Effector memory CD4-positive, alpha-beta T cell (primary cell): Measurements from ENCODE around the gene FAM107B.

Experiments used
- DNase-seq, 3 donors: peaks; one replicate each; pipeline ENCODE4 v3.0.0-alpha.2; 2020
- H3K27ac ChIP-seq: 2 replicates; pipeline ENCODE4 v1.7.0; 2013; ENCODE audit warnings: mild to moderate bottlenecking, low read length, moderate library complexity; ENCODE audit not compliant: insufficient read depth, poor library complexity, severe bottlenecking
- H3K27me3 ChIP-seq: replicated peaks from 2 replicates; pipeline ENCODE4 v1.7.0; 2013; ENCODE audit warnings: mild to moderate bottlenecking, low read length; ENCODE audit not compliant: insufficient read depth, control insufficient read depth, poor library complexity, severe bottlenecking
- H3K36me3 ChIP-seq: 2 replicates; pipeline ENCODE4 v1.7.0; 2013; ENCODE audit warnings: mild to moderate bottlenecking, low read length, moderate library complexity; ENCODE audit not compliant: control insufficient read depth, insufficient read depth
- H3K4me1 ChIP-seq: 2 replicates; pipeline ENCODE4 v1.7.0; 2013; ENCODE audit warnings: low read length, mild to moderate bottlenecking; ENCODE audit not compliant: control insufficient read depth, insufficient read depth, poor library complexity, severe bottlenecking
- H3K4me3 ChIP-seq: 2 replicates; pipeline ENCODE4 v1.7.0; 2013; ENCODE audit warnings: low read length, low read depth, mild to moderate bottlenecking; ENCODE audit not compliant: insufficient read depth, poor library complexity, severe bottlenecking
- H3K9me3 ChIP-seq: 2 replicates; pipeline ENCODE4 v1.7.0; 2013; ENCODE audit warnings: mild to moderate bottlenecking, low read length, moderate library complexity; ENCODE audit not compliant: control insufficient read depth

Gene FAM107B

DNA sequence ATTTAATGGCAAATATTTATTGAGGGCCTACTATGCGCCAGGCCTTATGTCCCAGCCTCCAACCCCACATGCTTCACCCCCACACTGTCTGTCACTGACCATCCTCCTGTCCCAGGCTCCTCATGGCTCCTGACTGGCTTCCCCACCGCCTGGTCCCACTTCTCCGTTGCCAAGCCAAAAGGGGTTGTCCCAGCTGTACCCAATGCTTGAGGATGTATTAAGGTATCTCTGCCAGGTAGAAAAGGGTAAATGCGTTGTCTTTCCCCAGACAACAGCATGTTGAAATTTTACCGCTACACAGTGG, 275.1 kb downstream of the FAM107B start:
- H3K4me1 ChIP-seq, result no peaks in the 10 kb centered on the region
- no peak for DNase-seq
- no peak overlapping the region for H3K27ac ChIP-seq
- H3K36me3 ChIP-seq, result no peaks in the 10 kb centered on the region
- H3K9me3 ChIP-seq, result no peaks in the 10 kb centered on the region
- H3K27me3 ChIP-seq, result no peaks in the 10 kb centered on the region
- no peak overlapping the region for H3K4me3 ChIP-seq

DNA sequence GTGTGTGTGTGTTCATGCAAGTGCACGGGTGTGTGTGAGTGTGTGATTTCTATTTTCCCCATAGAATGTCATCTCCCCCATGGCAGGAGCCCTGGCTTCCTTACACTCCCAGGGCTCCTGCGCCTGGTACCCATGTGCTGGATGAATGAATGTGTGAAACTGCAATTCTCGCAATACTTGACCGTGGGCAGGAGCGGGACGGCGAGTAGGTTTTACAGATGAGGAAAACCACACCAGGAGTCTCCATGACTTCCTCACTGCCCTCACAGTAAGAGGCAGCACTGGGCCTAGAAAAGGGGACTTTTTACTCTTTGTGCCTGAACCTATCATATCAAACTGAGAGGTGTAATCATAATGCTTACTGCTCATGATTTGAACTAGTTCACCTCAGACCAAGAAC, 276.4 kb downstream of the FAM107B start:
- H3K27ac ChIP-seq, result no peak overlapping the region
- no peak for DNase-seq

GRCh38 chr10:14491811-14492210, 282.9 kb downstream of the FAM107B start:
- no peak overlapping the region for H3K4me3 ChIP-seq
- no peaks in the 10 kb centered on the region for H3K9me3 ChIP-seq
- no peak for DNase-seq
- no peaks in the 10 kb centered on the region for H3K27me3 ChIP-seq
- H3K36me3 ChIP-seq, result no peaks in the 10 kb centered on the region
- H3K27ac ChIP-seq, result no peak overlapping the region
- H3K4me1 ChIP-seq, result no peaks in the 10 kb centered on the region

More for the DNA sequence above, 276.4 kb downstream of the FAM107B start:
- Histone ChIP-seq H3K27me3 (no peaks in the 10 kb centered on the region), H3K4me1 (no peaks in the 10 kb centered on the region), H3K9me3 (no peaks in the 10 kb centered on the region), H3K4me3 (no peak overlapping the region), H3K36me3 (no peaks in the 10 kb centered on the region)

GRCh38 chr10:14489522-14490177, 285.0 kb downstream of the FAM107B start:
- DNase-seq, result no peak
- Histone ChIP-seq H3K4me1 (no peaks in the 10 kb centered on the region), H3K9me3 (no peaks in the 10 kb centered on the region), H3K4me3 (no peak overlapping the region), H3K27ac (no peak overlapping the region), H3K27me3 (no peaks in the 10 kb centered on the region), H3K36me3 (no peaks in the 10 kb centered on the region)

DNA sequence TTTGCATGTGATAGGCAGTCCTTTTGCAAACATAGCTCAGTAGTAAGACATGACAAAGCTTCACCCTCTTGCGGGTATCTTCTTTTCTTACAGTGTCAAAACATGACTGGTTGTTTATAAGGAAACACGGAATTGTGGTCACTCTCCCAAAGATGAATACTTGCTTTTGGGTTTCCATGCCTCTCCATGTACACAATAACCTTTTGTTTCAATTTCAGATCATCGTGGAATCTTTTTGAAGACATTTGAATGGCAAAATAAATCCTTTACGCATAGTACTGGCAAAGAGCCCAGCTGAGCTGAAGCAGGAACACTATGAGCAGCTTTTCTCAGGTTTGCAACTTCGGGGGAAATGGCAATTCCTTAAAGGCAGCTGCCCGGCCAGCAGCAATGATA, 287.2 kb downstream of the FAM107B start:
- H3K4me1 ChIP-seq, result no peaks in the 10 kb centered on the region
- H3K27me3 ChIP-seq, result no peaks in the 10 kb centered on the region
- no peaks in the 10 kb centered on the region for H3K36me3 ChIP-seq
- DNase-seq, result no peak
- H3K4me3 ChIP-seq, result no peak overlapping the region
- H3K9me3 ChIP-seq, result no peaks in the 10 kb centered on the region
- no peak overlapping the region for H3K27ac ChIP-seq

DNA sequence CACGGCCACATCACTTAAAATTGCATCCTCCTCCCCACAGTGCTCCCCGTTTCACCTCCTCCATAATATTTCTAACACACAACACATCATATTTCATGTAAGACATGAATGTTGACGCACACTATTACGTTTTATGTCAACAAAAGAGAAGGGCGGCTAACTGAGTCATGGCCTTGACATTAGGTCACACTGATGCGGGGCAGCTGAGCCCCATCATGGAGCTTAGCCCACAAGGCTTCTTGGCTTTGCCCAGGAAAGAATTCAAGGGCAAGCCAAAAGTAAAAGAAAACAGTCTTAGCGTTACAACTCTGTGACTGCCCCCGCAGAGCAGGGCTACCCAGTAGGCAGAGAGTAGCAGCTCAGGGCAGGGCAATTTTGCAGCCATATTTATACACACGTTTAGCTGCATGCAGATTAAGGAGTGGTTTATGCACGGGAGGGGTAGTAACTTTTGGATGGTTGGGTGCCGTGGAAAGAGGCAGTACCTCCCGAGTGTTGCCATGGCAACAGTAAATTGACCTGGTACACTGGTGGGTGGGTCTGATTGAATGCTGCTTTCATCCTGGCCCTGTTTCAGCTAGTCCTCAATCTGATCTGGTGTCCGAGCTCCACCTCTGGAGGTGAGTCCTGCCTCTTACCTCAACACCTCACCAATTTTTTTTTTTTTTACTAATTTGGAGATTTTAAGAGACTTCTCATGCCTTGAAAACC, 287.8 kb downstream of the FAM107B start:
- H3K9me3 ChIP-seq, result no peaks in the 10 kb centered on the region
- H3K4me3 ChIP-seq, result no peak overlapping the region
- H3K27me3 ChIP-seq, result no peaks in the 10 kb centered on the region
- no peaks in the 10 kb centered on the region for H3K36me3 ChIP-seq
- no peak overlapping the region for H3K27ac ChIP-seq
- no peak for DNase-seq
- H3K4me1 ChIP-seq, result no peaks in the 10 kb centered on the region

GRCh38 chr10:14485986-14486385, 288.7 kb downstream of the FAM107B start:
- Histone ChIP-seq H3K36me3 (no peaks in the 10 kb centered on the region), H3K27ac (no peak overlapping the region), H3K9me3 (no peaks in the 10 kb centered on the region), H3K27me3 (no peaks in the 10 kb centered on the region), H3K4me3 (no peak overlapping the region), H3K4me1 (no peaks in the 10 kb centered on the region)
- DNase-seq, result no peak

DNA sequence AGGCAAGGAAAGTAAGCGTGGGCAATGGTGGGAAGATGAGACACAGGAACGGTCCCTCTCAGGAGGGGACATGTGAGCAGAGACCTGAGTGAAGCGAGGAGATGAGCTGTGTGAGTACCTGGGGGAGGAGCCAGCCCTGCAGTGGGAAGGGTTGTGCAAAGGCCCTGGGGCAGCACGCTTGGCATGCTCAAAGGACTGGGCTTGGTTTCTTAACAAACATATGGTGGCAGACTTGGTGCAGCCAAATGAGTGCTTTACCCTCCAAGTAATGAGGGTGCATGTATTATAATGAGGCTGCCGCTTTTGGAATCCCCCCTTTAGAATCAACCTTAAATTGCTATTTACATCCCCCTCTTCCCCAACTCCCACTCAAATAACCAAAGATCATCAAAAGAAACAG, 291.3 kb downstream of the FAM107B start:
- Histone ChIP-seq H3K4me3 (no peak overlapping the region), H3K36me3 (no peaks in the 10 kb centered on the region), H3K9me3 (no peaks in the 10 kb centered on the region), H3K27me3 (no peaks in the 10 kb centered on the region), H3K27ac (no peak overlapping the region), H3K4me1 (no peaks in the 10 kb centered on the region)
- no peak for DNase-seq

DNA sequence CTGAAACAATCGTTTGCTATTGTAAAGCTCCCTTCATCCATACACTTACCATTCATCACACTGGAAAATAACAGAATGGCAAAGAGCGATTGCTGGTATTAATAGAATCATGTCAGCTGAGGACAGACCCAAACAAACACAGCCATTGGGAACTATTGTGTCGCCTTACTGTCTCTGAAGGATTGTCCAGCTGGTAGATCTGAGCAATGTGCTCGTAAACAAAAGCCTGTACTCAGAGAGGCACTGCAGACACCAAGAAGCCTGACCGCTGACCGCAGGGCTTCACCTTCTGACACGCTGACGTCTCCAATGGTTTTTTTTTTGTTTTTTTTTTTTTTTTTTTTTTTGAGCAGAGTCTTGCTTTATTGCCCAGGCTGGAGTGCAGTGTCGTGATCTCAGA, 292.9 kb downstream of the FAM107B start:
- Histone ChIP-seq H3K27me3 (no peaks in the 10 kb centered on the region), H3K4me1 (no peaks in the 10 kb centered on the region), H3K4me3 (no peak overlapping the region), H3K27ac (no peak overlapping the region), H3K9me3 (no peaks in the 10 kb centered on the region), H3K36me3 (no peaks in the 10 kb centered on the region)
- no peak for DNase-seq

DNA sequence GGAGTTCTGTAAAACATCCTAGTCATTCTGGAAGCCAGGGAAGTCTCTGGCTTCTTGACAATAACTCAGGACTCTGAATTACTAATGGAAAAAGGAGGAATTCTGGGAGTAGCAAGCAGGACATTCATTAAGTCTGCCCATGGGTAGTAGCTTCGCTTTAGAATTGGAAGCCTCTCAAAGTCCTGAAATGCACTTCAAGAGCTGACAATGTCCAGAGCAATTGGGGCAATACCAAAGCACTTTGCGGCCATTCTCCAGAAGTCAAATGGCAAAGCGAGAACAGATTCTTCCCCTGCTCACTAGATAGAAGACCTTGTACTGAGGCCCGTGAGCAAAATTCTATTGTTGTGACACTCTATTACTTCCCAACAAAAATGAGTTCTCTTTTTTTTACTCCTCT, 293.7 kb downstream of the FAM107B start:
- no peaks in the 10 kb centered on the region for H3K4me1 ChIP-seq
- no peak overlapping the region for H3K4me3 ChIP-seq
- no peaks in the 10 kb centered on the region for H3K9me3 ChIP-seq
- H3K27ac ChIP-seq, result no peak overlapping the region
- H3K27me3 ChIP-seq, result no peaks in the 10 kb centered on the region
- H3K36me3 ChIP-seq, result no peaks in the 10 kb centered on the region
- DNase-seq, result no peak
